Fibroblast of skin of back (primary cell): ENCODE measurements around the gene NYNRIN.

ENCODE experiments used
- DNase-seq: peaks from one replicate; pipeline ENCODE4 v3.0.0-alpha.2; 2013

NYNRIN gene

DNA sequence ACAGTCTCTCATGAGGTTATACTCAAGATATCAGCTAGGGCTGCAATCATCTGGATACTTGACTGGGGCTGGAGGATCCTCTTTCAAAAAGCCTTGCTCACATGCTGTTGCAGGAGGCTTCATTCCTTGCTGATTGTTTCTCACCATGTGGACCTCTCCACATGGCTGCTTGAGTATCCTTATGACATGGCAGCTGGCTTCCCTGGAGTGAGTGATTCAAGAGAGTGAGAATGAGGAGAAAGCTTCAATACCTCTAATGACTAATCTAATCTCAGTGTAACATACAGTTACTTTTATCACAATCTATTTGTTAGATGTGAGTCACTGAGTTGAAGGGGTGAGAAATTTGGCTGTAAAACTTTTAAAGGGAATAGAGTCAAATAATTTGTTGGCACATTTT lies 58.2 kb downstream of the NYNRIN start:
- peak; percentile 8 for DNase-seq

GRCh38 chr14:24458736-24459135 lies 59.9 kb downstream of the NYNRIN start:
- DNase-seq = no peak

- DNase-seq = no peak
Measured at GRCh38 chr14:24459331-24459730, 60.5 kb downstream of the NYNRIN start.

DNA sequence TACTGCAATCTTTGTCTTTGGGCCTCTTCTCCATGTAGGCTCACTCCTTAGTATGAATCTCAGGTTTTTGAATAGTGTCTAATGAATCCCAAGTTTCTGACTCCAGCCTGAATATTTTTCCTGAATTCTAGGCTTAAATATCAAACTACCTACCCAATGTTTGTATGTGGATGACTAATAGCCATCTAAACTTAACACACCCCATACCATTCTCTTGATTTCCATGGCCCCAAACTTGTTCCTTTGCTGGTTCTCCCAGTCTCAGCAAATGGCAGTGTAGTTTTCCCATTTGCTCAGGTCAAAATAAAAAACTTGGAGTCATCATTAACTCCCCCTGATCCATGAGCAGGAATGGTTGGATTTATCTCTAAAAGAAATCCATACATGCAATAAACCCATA lies 62.5 kb downstream of the NYNRIN start:
- DNase-seq = peak; percentile 9

DNA sequence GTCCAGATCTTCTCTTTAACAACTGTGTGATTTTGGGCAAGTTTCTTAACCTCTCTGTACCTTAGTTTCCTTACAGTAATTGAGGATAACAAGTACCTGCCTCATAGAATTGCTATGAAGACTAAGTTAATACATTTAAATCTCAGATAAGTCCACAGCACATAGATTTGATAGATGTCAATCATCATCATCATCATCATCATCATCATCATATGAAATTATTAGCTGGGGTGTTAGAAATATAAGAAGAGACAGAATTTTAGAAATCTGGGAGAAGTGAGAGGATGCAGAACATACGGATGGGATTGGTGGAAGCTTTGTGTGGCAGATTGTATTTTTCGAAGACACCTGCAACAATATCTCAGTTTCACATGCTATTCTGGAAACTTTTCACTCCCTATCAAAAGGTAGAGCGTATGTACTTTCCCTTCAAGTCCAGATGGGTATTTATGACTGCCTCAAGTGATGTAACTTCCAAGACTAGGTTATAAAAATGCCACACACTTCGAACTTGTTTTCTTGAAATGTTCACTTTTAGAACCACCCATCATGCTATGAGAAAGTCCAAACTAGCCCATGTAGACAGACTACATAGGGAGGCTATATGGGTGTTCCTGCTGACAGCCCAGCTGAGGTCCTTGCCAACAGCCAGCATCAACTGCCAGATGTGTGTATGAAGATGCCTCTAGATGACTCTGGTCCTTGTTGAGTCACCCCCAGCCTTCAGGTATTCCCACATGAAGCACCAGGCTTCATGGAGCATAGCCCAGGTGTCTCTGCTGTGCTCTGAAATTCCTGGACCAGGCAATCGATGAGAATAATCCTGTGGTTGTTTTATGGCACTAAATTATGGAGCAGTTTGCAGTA lies 64.4 kb downstream of the NYNRIN start:
- no peak for DNase-seq

DNA sequence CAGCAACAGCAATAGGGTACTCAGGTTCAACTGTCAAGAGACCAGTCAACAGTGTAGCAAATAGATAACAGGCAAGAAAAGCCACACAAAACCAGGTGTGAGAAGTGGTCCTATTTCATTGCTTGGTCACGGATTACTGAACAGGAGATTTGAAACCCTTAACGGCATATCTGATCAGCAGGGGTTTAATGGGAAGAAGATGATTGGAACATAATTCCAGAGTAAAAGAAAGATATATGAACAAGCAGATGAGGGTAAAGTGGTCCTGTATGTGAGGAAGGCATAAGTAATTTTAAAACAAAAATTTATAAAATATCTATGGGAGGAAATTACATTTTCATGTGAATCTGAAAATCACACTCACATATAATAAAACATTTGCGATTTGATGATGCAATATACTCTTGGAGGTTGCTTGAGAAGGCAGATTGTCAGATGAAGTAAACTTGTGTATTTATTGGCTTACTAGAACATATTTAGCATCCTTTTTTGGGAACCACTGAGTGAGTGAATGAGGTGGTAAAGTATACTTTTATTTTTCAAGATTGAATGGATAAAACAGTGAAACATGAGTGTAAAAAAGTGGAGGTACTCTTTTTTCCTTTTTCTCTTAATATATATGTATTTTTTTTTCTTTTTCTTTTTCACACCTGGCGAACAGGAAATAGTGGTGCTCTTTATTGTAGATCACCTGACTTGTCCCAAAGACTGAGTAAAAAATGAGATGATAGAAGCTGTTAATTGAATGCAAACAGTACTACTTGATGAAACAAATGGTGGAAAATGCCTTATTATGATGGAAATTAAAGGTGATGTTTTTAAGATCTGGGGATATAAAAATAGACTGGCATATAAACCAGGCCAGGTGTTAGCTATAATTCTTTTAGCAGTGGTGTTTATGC lies 65.3 kb downstream of the NYNRIN start:
- no peak for DNase-seq

GRCh38 chr14:24465368-24465767 lies 66.6 kb downstream of the NYNRIN start:
- DNase-seq = no peak

DNA sequence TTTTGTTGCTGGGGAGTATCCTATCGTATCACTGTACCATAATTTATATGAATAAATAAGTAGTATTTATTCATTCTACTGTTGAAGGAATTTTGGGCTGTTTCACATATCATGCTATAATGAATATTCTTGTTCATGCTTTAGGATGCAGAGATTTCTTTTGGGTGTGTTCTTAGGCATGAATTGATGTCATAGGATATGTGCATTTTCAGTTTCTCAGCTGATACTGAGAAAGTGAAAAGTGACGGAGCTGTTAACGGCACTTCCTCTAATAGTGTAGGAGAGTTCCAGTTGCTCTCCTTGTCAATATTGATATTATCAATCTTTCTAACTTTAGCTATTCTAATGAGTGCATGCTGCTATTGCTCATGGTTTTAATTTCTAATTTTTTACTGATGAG lies 67.0 kb downstream of the NYNRIN start:
- DNase-seq = no peak
